ENCODE data around the gene PCDHA8.
"Not testable (repeated sequence)": the region's sequence is repeated elsewhere in the genome, so short reads cannot be mapped to it uniquely, and the experiment has no call there.

The PCDHA8 gene, protein sequence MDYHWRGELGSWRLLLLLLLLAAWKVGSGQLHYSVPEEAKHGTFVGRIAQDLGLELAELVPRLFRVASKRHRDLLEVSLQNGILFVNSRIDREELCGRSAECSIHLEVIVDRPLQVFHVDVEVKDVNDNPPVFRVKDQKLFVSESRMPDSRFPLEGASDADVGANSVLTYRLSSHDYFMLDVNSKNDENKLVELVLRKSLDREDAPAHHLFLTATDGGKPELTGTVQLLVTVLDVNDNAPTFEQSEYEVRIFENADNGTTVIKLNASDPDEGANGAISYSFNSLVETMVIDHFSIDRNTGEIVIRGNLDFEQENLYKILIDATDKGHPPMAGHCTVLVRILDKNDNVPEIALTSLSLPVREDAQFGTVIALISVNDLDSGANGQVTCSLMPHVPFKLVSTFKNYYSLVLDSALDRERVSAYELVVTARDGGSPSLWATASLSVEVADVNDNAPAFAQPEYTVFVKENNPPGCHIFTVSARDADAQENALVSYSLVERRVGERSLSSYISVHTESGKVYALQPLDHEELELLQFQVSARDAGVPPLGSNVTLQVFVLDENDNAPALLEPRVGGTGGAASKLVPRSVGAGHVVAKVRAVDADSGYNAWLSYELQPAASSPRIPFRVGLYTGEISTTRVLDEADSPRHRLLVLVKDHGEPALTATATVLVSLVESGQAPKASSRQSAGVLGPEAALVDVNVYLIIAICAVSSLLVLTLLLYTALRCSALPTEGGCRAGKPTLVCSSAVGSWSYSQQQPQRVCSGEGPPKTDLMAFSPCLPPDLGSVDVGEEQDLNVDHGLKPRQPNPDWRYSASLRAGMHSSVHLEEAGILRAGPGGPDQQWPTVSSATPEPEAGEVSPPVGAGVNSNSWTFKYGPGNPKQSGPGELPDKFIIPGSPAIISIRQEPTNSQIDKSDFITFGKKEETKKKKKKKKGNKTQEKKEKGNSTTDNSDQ

DNA sequence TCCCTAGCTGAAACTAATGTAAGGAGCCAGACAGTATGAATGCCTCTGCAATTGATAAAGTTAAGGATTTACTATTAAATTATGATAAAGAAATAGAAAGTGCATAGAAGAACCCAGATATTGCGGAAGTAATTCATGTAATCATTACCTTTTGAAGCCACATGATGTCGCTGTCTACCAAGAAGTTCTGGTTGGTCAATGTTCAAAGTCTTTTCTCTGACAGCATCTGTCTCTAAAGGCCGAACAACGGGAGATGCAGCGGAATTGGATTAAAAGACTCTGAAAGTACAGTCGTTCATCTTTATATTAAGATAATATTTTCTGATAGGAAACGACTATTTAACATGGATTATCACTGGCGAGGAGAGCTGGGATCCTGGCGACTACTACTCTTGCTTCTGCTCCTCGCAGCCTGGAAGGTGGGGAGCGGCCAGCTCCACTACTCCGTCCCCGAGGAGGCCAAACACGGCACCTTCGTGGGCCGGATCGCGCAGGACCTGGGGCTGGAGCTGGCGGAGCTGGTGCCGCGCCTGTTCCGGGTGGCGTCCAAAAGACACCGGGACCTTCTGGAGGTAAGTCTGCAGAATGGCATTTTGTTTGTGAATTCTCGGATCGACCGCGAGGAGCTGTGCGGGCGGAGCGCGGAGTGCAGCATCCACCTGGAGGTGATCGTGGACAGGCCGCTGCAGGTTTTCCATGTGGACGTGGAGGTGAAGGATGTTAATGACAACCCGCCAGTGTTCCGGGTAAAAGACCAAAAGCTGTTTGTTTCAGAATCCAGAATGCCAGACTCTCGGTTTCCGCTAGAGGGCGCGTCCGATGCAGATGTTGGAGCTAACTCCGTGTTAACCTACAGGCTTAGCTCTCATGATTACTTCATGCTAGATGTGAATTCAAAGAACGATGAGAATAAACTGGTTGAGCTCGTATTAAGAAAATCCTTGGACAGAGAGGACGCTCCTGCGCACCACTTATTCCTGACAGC, at the start of gene PCDHA8:
Gene PCDHA8, plus strand, starts transcription at position 210 of the 985 bp plus-strand sequence. Its CDS starts 135 bp downstream, at position 345.
- no peak for DNase-seq (ENCODE audit: low spot score)

DNA sequence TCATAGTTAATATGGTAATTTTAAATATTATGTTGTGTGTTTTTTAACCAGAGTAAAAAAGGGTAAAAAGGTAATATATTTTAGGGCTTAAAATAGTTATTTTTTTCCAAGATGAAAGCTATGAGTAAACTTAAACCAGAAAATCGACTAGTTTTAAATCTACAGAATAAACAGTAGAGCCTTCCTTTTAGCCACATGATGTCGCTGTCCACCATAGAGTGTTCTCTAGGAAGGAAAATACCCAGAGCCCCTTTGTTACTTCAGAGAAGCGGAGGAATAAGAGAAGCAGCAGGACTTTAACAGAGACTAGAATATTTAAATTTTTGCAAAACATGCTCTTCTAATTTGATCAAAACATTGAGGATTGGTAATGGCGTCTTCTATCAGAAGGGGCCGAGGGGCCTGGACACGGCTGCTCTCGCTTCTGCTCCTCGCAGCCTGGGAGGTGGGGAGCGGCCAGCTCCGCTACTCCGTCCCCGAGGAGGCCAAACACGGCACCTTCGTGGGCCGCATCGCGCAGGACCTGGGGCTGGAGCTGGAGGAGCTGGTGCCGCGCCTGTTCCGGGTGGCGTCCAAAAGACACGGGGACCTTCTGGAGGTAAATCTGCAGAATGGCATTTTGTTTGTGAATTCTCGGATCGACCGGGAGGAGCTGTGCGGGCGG, 46.3 kb upstream of the PCDHA8 start, which contains the start of gene PCDHA2:
Gene PCDHA2, plus strand, starts transcription at position 258 of the 664 bp plus-strand sequence.
- DNase-seq (ENCODE audit: low spot score) = no peak

DNA sequence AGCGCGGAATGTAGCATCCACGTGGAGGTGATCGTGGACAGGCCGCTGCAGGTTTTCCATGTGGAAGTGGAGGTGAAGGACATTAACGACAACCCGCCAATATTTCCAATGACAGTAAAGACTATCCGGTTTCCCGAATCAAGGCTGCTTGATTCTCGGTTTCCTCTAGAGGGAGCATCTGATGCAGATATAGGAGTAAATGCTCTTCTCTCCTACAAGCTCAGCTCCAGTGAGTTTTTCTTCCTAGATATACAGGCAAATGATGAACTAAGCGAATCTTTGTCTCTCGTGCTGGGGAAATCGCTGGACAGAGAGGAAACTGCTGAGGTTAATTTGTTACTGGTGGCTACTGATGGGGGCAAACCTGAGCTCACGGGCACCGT, 45.7 kb upstream of the PCDHA8 start:
- peak; percentile 17 for DNase-seq (ENCODE audit: low spot score)

DNA sequence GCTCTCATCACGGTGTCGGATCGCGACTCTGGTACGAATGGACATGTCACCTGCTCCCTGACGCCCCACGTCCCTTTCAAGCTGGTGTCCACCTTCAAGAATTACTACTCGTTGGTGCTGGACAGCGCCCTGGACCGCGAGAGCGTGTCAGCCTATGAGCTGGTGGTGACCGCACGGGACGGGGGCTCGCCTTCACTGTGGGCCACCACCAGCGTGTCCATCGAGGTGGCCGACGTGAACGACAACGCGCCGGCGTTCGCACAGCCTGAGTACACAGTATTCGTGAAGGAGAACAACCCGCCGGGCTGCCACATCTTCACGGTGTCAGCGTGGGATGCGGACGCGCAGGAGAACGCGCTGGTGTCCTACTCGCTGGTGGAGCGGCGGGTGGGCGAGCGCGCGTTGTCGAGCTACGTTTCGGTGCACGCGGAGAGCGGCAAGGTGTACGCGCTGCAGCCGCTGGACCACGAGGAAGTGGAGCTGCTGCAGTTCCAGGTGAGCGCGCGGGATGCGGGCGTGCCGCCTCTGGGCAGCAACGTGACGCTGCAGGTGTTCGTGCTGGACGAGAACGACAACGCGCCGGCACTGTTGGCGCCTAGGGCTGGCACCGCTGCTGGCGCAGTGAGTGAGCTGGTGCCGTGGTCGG, 44.8 kb upstream of the PCDHA8 start:
- not testable (repeated sequence) for DNase-seq (ENCODE audit: low spot score)

DNA sequence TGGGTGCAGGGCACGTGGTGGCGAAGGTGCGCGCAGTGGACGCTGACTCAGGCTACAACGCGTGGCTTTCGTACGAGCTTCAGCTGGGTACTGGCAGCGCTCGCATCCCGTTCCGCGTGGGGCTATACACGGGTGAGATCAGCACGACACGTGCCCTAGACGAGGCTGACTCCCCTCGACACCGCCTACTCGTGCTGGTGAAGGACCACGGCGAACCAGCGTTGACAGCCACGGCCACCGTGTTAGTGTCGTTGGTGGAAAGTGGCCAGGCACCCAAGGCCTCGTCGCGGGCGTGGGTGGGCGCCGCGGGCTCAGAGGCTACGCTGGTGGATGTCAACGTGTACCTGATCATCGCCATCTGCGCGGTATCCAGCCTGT, 44.3 kb upstream of the PCDHA8 start:
- DNase-seq (ENCODE audit: low spot score) = no peak

DNA sequence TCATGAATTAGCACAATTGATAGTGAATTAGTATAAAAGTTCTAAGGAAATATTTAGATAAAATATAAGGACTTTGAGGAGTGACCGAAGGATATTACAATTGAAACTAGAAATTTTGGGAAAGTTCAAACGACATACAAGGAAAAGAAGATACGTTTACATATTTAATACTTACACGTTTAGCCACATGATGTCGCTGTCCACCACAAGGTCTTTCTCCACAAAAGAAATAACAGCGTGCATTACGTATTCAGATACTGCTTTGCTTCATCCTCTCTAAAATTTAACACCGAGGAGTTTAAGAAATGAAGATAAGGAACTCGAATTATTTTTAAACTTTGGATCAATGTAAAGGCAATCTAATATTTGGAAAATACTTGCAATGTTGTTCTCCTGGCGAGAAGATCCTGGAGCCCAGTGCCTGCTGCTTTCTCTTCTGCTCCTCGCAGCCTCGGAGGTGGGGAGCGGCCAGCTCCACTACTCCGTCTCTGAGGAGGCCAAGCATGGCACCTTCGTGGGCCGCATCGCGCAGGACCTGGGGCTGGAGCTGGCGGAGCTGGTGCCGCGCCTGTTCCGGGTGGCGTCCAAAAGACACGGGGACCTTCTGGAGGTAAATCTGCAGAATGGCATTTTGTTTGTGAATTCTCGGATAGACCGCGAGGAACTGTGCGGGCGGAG, 40.0 kb upstream of the PCDHA8 start, which contains the start of gene PCDHA3:
Gene PCDHA3, plus strand, starts transcription at position 242 of the 678 bp plus-strand sequence.
- no peak for DNase-seq (ENCODE audit: low spot score)

DNA sequence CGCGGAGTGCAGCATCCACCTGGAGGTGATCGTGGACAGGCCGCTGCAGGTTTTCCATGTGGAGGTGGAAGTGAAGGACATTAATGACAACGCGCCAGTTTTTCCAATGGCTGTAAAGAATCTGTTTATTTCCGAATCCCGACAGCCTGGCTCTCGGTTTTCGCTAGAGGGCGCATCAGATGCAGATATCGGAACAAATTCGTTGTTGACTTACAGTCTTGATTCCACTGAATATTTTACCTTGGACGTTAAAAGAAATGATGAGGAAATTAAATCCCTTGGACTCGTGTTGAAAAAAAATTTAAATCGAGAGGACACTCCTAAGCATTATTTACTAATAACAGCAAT, 39.5 kb upstream of the PCDHA8 start:
- DNase-seq (ENCODE audit: low spot score) = peak; percentile 10

DNA sequence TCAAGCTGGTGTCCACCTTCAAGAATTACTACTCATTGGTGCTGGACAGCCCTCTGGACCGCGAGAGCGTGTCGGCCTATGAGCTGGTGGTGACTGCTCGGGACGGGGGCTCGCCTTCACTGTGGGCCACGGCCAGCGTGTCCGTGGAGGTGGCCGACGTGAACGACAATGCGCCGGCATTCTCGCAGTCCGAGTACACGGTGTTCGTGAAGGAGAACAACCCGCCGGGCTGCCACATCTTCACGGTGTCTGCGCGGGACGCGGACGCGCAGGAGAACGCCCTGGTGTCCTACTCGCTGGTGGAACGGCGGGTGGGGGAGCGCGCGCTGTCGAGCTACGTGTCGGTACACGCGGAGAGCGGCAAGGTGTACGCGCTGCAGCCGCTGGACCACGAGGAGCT, 38.6 kb upstream of the PCDHA8 start:
- DNase-seq (ENCODE audit: low spot score) = not testable (repeated sequence)

DNA sequence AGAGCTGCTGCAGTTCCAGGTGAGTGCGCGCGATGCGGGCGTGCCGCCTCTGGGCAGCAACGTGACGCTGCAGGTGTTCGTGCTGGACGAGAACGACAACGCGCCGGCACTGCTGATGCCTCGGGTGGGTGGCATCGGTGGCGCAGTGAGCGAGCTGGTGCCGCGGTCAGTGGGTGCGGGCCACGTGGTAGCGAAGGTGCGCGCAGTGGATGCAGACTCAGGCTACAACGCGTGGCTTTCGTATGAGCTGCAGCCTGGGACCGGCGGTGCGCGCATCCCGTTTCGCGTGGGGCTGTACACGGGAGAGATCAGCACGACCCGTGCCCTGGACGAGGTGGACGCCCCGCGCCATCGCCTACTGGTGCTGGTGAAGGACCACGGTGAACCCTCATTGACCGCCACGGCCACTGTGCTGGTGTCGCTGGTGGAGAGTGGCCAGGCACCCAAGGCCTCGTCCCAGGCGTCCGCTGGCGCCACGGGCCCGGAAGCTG, 38.2 kb upstream of the PCDHA8 start:
- DNase-seq (ENCODE audit: low spot score) = no peak

DNA sequence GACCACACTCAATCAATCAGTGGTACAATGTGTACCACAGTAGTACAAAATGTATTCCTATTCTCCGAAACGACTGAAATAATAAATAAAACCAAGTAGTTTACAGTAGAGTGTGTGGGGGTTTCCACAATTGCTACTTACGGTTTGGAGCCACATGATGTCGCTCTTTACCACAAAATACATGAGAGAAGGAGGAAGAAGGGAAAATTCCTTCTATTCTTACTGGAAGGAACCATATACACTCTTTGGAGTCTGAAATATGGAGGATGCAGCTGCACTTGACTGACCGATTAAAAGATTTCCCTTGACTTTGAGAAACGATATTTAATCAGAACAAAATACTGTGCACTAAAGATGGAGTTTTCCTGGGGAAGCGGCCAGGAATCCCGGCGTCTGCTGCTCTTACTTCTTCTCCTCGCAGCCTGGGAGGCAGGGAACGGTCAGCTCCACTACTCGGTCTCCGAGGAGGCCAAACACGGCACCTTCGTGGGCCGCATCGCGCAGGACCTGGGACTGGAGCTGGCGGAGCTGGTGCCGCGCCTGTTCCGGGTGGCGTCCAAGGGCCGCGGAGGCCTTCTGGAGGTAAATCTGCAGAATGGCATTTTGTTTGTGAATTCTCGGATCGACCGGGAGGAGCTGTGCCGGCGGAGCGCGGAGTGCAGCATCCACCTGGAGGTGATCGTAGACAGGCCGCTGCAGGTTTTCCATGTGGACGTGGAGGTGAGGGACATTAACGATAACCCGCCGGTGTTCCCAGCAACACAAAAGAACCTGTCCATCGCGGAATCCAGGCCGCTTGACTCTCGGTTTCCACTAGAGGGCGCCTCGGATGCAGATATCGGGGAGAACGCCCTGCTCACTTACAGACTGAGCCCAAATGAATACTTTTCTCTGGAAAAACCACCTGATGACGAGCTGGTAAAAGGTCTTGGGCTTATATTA, 33.9 kb upstream of the PCDHA8 start, which contains the start of gene PCDHA4:
Gene PCDHA4, plus strand, starts transcription at position 235 of the 942 bp plus-strand sequence.
- DNase-seq (ENCODE audit: low spot score) = no peak

DNA sequence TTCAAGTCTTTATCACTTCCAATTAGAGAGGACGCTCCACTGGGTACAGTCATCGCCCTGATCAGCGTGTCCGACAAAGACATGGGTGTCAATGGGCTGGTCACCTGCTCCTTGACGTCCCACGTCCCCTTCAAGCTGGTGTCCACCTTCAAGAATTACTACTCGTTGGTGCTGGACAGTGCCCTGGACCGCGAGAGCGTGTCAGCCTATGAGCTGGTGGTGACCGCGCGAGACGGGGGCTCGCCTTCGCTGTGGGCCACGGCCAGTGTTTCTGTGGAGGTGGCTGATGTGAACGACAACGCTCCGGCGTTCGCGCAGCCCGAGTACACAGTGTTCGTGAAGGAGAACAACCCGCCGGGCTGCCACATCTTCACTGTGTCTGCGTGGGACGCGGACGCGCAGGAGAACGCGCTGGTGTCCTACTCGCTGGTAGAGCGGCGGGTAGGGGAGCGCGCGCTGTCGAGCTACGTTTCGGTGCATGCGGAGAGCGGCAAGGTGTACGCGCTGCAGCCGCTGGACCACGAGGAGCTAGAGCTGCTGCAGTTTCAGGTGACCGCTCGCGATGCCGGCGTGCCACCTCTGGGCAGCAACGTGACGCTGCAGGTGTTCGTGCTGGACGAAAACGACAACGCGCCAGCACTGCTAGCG, 32.6 kb upstream of the PCDHA8 start:
- not testable (repeated sequence) for DNase-seq (ENCODE audit: low spot score)

DNA sequence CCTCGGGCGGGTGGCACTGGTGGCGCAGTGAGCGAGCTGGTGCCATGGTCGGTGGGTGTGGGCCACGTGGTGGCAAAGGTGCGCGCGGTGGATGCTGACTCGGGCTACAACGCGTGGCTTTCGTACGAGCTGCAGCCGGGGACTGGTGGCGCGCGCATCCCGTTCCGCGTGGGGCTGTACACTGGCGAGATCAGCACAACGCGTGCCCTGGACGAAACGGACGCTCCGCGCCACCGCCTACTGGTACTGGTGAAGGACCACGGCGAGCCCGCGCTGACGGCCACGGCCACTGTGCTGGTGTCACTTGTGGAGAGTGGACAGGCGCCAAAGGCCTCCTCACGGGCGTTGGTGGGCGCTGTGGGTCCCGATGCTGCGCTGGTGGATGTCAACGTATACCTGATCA, 32.1 kb upstream of the PCDHA8 start:
- no peak for DNase-seq (ENCODE audit: low spot score)

DNA sequence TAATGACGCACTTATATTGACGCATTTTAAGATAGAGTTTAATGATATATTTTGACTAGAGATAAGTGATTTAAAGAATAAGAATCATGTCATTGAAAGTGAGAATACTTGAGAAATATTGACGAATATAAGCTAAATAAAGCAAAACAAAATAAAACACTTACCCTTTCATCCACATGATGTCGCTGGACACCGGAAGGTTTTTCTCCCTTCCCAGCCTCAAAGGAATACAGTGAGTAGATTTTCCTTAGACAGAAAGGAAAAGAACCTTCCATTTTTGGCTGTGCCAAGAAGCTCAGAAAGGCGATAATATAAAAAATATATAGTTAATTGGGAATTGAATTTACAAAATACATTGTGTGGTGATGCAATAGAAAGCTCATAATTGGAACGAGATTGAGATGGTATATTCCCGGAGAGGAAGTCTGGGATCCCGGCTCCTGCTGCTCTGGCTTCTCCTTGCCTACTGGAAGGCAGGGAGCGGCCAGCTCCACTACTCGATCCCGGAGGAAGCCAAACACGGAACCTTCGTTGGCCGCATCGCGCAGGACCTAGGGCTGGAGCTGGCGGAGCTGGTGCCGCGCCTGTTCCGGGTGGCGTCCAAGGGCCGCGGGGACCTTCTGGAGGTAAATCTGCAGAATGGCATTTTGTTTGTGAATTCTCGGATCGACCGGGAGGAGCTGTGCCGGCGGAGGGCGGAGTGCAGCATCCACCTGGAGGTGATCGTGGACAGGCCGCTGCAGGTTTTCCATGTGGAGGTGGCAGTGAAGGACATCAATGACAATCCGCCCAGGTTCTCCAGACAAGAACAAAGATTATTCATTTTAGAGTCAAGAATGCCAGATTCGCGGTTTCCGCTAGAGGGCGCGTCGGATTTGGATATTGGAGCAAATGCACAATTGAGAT, 19.4 kb upstream of the PCDHA8 start, which contains the start of gene PCDHA5:
Gene PCDHA5, plus strand, starts transcription at position 239 of the 906 bp plus-strand sequence.
- no peak for DNase-seq (ENCODE audit: low spot score)

DNA sequence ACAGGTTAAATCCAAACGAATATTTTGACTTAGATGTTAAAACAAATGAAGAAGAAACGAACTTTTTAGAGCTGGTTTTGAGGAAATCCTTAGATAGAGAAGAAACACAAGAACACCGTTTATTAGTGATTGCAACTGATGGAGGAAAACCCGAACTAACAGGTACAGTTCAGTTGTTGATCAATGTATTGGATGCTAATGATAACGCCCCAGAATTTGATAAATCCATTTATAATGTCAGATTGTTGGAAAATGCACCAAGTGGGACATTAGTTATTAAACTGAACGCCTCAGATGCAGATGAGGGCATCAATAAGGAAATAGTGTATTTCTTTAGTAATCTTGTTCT, 18.7 kb upstream of the PCDHA8 start:
- DNase-seq (ENCODE audit: low spot score) = no peak

DNA sequence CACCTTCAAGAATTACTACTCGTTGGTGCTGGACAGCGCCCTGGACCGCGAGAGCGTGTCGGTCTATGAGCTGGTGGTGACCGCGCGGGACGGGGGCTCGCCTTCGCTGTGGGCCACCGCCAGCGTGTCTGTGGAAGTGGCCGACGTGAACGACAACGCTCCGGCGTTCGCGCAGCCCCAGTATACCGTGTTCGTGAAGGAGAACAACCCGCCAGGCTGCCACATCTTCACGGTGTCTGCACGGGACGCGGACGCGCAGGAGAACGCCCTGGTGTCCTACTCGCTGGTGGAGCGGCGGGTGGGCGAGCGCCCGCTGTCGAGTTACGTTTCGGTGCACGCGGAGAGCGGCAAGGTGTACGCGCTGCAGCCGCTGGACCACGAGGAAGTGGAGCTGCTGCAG, 18.0 kb upstream of the PCDHA8 start:
- DNase-seq (ENCODE audit: low spot score) = not testable (repeated sequence)

DNA sequence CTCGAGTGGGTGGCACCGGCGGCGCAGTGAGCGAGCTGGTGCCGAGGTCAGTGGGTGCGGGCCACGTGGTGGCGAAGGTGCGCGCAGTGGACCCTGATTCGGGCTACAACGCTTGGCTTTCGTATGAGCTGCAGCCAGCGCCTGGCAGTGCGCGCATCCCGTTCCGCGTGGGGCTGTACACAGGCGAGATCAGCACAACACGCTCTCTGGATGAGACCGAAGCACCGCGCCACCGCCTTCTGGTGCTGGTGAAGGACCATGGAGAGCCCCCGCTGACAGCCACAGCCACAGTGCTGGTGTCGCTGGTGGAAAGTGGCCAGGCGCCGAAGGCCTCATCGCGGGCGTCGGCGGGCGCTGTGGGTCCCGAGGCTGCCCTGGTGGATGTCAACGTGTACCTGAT, 17.5 kb upstream of the PCDHA8 start:
- no peak for DNase-seq (ENCODE audit: low spot score)

All from AG08395 (cell line).